MCF 10A (cell line): Measurements from ENCODE around the gene CEP112. TPM values are rescaled to one million over a fixed set of nuclear protein-coding genes. Genes with fewer than 3 reads are reported as not detected.

Source experiments
- BruUV-seq: library from RNA; stranded (reverse); fragments of 400-500 nt; replicated peaks from 2 replicates; lab custom pipeline; 2021; lab: Mats Ljungman, UMichigan
- CTCF ChIA-PET: fragments of 300-600 bp; sonication (Branson Sonifier 250); formaldehyde crosslinking; extraction: SDS; loops from one replicate; lab custom pipeline; 2021; ENCODE audit warnings: antibody characterized with exemption, inconsistent platforms; lab: Yijun Ruan, JAX
- POLR2A ChIA-PET: fragments of 300-600, 350-650 bp; sonication (Branson Sonifier 250); formaldehyde crosslinking; extraction: SDS; loops from one replicate; lab custom pipeline; 2020; ENCODE audit warnings: antibody characterized with exemption, inconsistent platforms; lab: Yijun Ruan, JAX
- DNase-seq: peaks from one replicate; pipeline ENCODE4 v3.0.0-alpha.2; 2018; ENCODE audit not compliant: unreplicated experiment
- H3K27ac Mint-ChIP-seq: one replicate; pipeline ENCODE4 v1.8.0; 2022; ENCODE audit warnings: mild to moderate bottlenecking, low read depth, mixed read lengths; ENCODE audit not compliant: unreplicated experiment
- H3K27me3 Mint-ChIP-seq: one replicate; pipeline ENCODE4 v1.8.0; 2022; ENCODE audit warnings: mixed read lengths; ENCODE audit not compliant: insufficient read depth, unreplicated experiment
- H3K36me3 Mint-ChIP-seq: one replicate; pipeline ENCODE4 v1.8.0; 2022; ENCODE audit warnings: mild to moderate bottlenecking, moderate library complexity, mixed read lengths; ENCODE audit not compliant: insufficient read depth, unreplicated experiment
- H3K4me1 Mint-ChIP-seq: one replicate; pipeline ENCODE4 v1.8.0; 2022; ENCODE audit warnings: mixed read lengths; ENCODE audit not compliant: insufficient read depth, unreplicated experiment
- H3K4me3 Mint-ChIP-seq: one replicate; pipeline ENCODE4 v1.8.0; 2022; ENCODE audit warnings: mild to moderate bottlenecking, moderate library complexity, mixed read lengths; ENCODE audit not compliant: unreplicated experiment
- H3K9me3 Mint-ChIP-seq: one replicate; pipeline ENCODE4 v1.8.0; 2022; ENCODE audit warnings: mixed read lengths; ENCODE audit not compliant: unreplicated experiment
- CTCF ChIP-seq: fragments of 200-600 bp; IDR thresholded peaks from one replicate; pipeline ENCODE4 v1.8.0; 2022; ENCODE audit warnings: antibody characterized with exemption, mild to moderate bottlenecking; ENCODE audit not compliant: unreplicated experiment
- intact Hi-C: fragments of 100-400 bp; cut with micrococcal nuclease; formaldehyde crosslinking; loops from 2 replicates; pipeline ENCODE4 v1.14.1; 2022
- total RNA-seq: library from RNA; stranded (reverse); gene quantifications from 2 replicates; pipeline ENCODE4 v1.2.3, GENCODE V29; 2022

CEP112 gene
- total RNA-seq, 1 experiment from 2014 or later = 8.1 TPM

DNA sequence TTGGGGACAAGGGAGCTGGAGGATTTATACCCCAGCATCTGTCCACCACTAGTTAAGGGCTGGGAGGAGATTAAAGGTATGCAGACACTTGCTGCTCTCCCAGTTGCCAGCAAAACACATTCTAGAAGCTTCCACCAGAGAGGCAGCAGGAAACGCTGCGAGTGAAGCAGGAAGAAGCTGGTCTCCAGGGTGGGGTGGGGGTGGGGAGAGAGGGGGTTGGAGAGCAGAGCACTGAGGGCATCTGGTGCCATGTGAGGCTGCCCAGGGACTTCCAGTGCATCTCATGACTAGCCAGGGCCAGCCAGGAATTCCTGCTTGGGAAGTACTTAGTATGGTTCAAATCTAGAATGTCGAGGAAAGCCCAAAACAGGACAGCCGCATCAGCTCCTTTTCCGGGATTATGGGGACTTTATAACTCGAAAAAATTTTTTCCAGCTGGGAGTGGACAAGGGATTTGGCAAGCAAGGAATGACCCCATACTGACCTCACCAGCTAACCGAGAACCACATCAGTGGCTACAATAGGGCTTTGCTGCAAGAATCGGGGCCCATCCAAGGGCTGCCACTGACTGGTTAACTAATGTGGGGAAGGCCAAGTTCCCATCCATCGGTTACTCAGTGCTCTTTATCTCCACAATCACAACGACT is 604.3 kb downstream of the CEP112 start:
- Mint-ChIP-seq H3K36me3 (no peaks in the 10 kb centered on the region), H3K9me3 (no peaks in the 10 kb centered on the region), H3K27me3 (no peaks in the 10 kb centered on the region), H3K27ac (no peak overlapping the region), H3K4me3 (no peak overlapping the region), H3K4me1 (no peaks in the 10 kb centered on the region)
- intact Hi-C loops = no loop called here
- no TSS peak for BruUV-seq
- no peak for DNase-seq
- no peak for TF ChIP-seq CTCF
- ChIA-PET POLR2A (no interaction called here), CTCF (interaction anchor here (0.6 to 1.0 kb wide), 2 partner anchors 356 to 1887 kb away, joined by 3 read pairs; no protein-coding TSS in a partner anchor)

DNA sequence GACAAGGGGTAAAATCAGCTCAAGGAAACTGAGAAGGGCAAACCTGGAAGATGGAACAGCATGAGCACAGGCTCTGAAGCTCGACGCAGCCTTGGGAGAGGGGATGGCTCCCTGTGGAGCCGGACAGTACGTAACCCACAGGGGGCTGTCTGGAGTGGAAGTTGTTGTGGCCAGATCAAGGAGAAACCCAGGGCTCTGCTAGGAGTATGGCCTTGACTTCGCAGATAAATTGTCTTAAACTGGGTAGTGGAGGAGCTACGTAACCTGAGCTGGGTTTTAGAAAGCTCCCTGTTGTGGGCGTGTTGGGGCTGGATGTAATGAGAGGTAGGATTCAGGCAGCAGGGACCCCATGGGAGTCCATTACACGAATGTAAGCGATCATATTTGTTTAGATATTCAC is 605.0 kb downstream of the CEP112 start:
- BruUV-seq = no TSS peak
- TF ChIP-seq CTCF = no peak
- Mint-ChIP-seq H3K36me3 (no peaks in the 10 kb centered on the region), H3K4me3 (no peak overlapping the region), H3K4me1 (no peaks in the 10 kb centered on the region), H3K27me3 (no peaks in the 10 kb centered on the region), H3K9me3 (no peaks in the 10 kb centered on the region), H3K27ac (no peak overlapping the region)
- POLR2A ChIA-PET = no interaction called here
- CTCF ChIA-PET = interaction anchor here (1.0 kb wide), 2 partner anchors 208 to 355 kb away, joined by 3 to 4 read pairs; no protein-coding TSS in a partner anchor
- no peak for DNase-seq
- intact Hi-C loops = no loop called here

Other genes with a start within 250 kb of the CEP112 start
- not detected in 2 replicates for gene APOH, start 37.3 kb upstream of the CEP112 start, total RNA-seq
- gene PRKCA, start 110.5 kb upstream of the CEP112 start, total RNA-seq = 20.7 and 22.8 TPM in 2 replicates